Dendritic cell treated with granulocyte-macrophage colony-stimulating factor and Interleukin-4, amounts not matched to agents 40 ng/mL and 50 ng/mL, for 4 days (primary cell): ENCODE measurements around the gene CD209.
"Not testable (repeated sequence)": the region's sequence is repeated elsewhere in the genome, so short reads cannot be mapped to it uniquely, and the experiment has no call there.

ENCODE experiments used
- H3K27ac Mint-ChIP-seq: one replicate; pipeline ENCODE4 v1.8.0; 2022; ENCODE audit warnings: mild to moderate bottlenecking, mixed read lengths
- H3K27me3 Mint-ChIP-seq: one replicate; pipeline ENCODE4 v1.8.0; 2022; ENCODE audit warnings: mild to moderate bottlenecking, mixed read lengths
- H3K36me3 Mint-ChIP-seq: one replicate; pipeline ENCODE4 v1.8.0; 2022; ENCODE audit warnings: low read depth, mixed read lengths
- H3K4me1 Mint-ChIP-seq: one replicate; pipeline ENCODE4 v1.8.0; 2022; ENCODE audit warnings: low read depth, mixed read lengths
- H3K4me3 Mint-ChIP-seq: one replicate; pipeline ENCODE4 v1.8.0; 2022; ENCODE audit warnings: mild to moderate bottlenecking, moderate library complexity, mixed read lengths
- H3K9me3 Mint-ChIP-seq: one replicate; pipeline ENCODE4 v1.8.0; 2022; ENCODE audit warnings: mixed read lengths
- intact Hi-C: fragments of 100-400 bp; cut with micrococcal nuclease; formaldehyde crosslinking; loops from one replicate; pipeline ENCODE4 v1.15.0; 2022

The CD209 gene

GRCh38 chr19:7746903-7747884 lies at the start of gene CD209:
TSS of gene CD209 (minus strand) at chr19:7747534. CDS start at chr19:7747511, 23 bp downstream.
- intact Hi-C loops: loop anchor here (5.0 kb wide), 1 partner anchor 35 kb away; no protein-coding TSS in a partner anchor
- peak within 1 kb of the TSS; percentile 93 for H3K4me3 Mint-ChIP-seq

GRCh38 chr19:7795555-7796161 lies 48.3 kb upstream of the CD209 start:
- Mint-ChIP-seq H3K27ac (no peak overlapping the region), H3K27me3 (peaks cover 16% of the 10 kb centered on the region), H3K4me3 (no peak overlapping the region), H3K4me1 (peaks cover 8% of the 10 kb centered on the region), H3K9me3 (peaks cover 9% of the 10 kb centered on the region), H3K36me3 (peaks cover 10% of the 10 kb centered on the region)
- intact Hi-C loops: no loop called here

More at GRCh38 chr19:7746903-7747884, at the start of gene CD209:
- Mint-ChIP-seq H3K36me3 (peaks cover 52% of the 10 kb centered on the region), H3K27me3 (peaks cover 2% of the 10 kb centered on the region), H3K4me1 (peaks cover 75% of the 10 kb centered on the region), H3K27ac (peak within 1 kb of the TSS; percentile 96), H3K9me3 (peaks cover 9% of the 10 kb centered on the region)

- intact Hi-C loops: no loop called here
- Mint-ChIP-seq H3K9me3 (peaks cover 9% of the 10 kb centered on the region), H3K27ac (no peak overlapping the region), H3K27me3 (peaks cover 34% of the 10 kb centered on the region), H3K4me1 (peaks cover 12% of the 10 kb centered on the region), H3K4me3 (no peak overlapping the region), H3K36me3 (peaks cover 11% of the 10 kb centered on the region)
Observed at GRCh38 chr19:7793493-7793892, 46.2 kb upstream of the CD209 start.

GRCh38 chr19:7792701-7793100 lies 45.4 kb upstream of the CD209 start:
- H3K27ac Mint-ChIP-seq: peak overlapping the region; percentile 6
- H3K4me3 Mint-ChIP-seq, H3K9me3 Mint-ChIP-seq, intact Hi-C loops: not testable (repeated sequence)
- peaks cover 11% of the 10 kb centered on the region for H3K36me3 Mint-ChIP-seq
- peaks cover 42% of the 10 kb centered on the region for H3K27me3 Mint-ChIP-seq
- H3K4me1 Mint-ChIP-seq: peaks cover 20% of the 10 kb centered on the region

- H3K4me3 Mint-ChIP-seq: no peak overlapping the region
- H3K36me3 Mint-ChIP-seq: peaks cover 15% of the 10 kb centered on the region
- intact Hi-C loops: no loop called here
- H3K27me3 Mint-ChIP-seq: peaks cover 46% of the 10 kb centered on the region
- H3K9me3 Mint-ChIP-seq: peaks cover 9% of the 10 kb centered on the region
- peak overlapping the region; percentile 6 for H3K27ac Mint-ChIP-seq
- peaks cover 24% of the 10 kb centered on the region for H3K4me1 Mint-ChIP-seq
Observed at GRCh38 chr19:7792281-7792680, 44.9 kb upstream of the CD209 start.

- H3K36me3 Mint-ChIP-seq: peaks cover 17% of the 10 kb centered on the region
- H3K4me1 Mint-ChIP-seq: peaks cover 37% of the 10 kb centered on the region
- intact Hi-C loops: no loop called here
- H3K9me3 Mint-ChIP-seq: peaks cover 9% of the 10 kb centered on the region
- no peak overlapping the region for H3K27ac Mint-ChIP-seq
- H3K27me3 Mint-ChIP-seq: peaks cover 54% of the 10 kb centered on the region
- no peak overlapping the region for H3K4me3 Mint-ChIP-seq
Observed at GRCh38 chr19:7790416-7790815, 43.1 kb upstream of the CD209 start.

GRCh38 chr19:7789447-7789846 lies 42.1 kb upstream of the CD209 start:
- peaks cover 54% of the 10 kb centered on the region for H3K27me3 Mint-ChIP-seq
- peaks cover 47% of the 10 kb centered on the region for H3K4me1 Mint-ChIP-seq
- peaks cover 9% of the 10 kb centered on the region for H3K9me3 Mint-ChIP-seq
- H3K36me3 Mint-ChIP-seq: peaks cover 17% of the 10 kb centered on the region
- peak overlapping the region; percentile 86 for H3K4me3 Mint-ChIP-seq
- intact Hi-C loops: no loop called here
- peak overlapping the region; percentile 57 for H3K27ac Mint-ChIP-seq

- intact Hi-C loops: no loop called here
- H3K27me3 Mint-ChIP-seq: peaks cover 52% of the 10 kb centered on the region
Observed at GRCh38 chr19:7788933-7789323, 41.6 kb upstream of the CD209 start.

GRCh38 chr19:7788178-7788932 lies 41.0 kb upstream of the CD209 start:
- H3K4me1 Mint-ChIP-seq: peaks cover 58% of the 10 kb centered on the region
- H3K4me3 Mint-ChIP-seq: peak overlapping the region; percentile 86
- peak overlapping the region; percentile 89 for H3K27ac Mint-ChIP-seq
- peaks cover 52% of the 10 kb centered on the region for H3K27me3 Mint-ChIP-seq
- H3K9me3 Mint-ChIP-seq: peaks cover 2% of the 10 kb centered on the region
- intact Hi-C loops: no loop called here
- H3K36me3 Mint-ChIP-seq: peaks cover 17% of the 10 kb centered on the region

More at GRCh38 chr19:7788933-7789323, 41.6 kb upstream of the CD209 start:
- H3K36me3 Mint-ChIP-seq: peaks cover 17% of the 10 kb centered on the region
- H3K27ac Mint-ChIP-seq: peak overlapping the region; percentile 57
- H3K9me3 Mint-ChIP-seq: peaks cover 8% of the 10 kb centered on the region
- H3K4me3 Mint-ChIP-seq: peak overlapping the region; percentile 86
- H3K4me1 Mint-ChIP-seq: peaks cover 52% of the 10 kb centered on the region

GRCh38 chr19:7787602-7788177 lies 40.4 kb upstream of the CD209 start:
- no peaks in the 10 kb centered on the region for H3K9me3 Mint-ChIP-seq
- H3K4me3 Mint-ChIP-seq: peak overlapping the region; percentile 86
- H3K27me3 Mint-ChIP-seq: peaks cover 51% of the 10 kb centered on the region
- peaks cover 64% of the 10 kb centered on the region for H3K4me1 Mint-ChIP-seq
- intact Hi-C loops: no loop called here
- H3K27ac Mint-ChIP-seq: peak overlapping the region; percentile 89
- peaks cover 15% of the 10 kb centered on the region for H3K36me3 Mint-ChIP-seq

- peaks cover 12% of the 10 kb centered on the region for H3K36me3 Mint-ChIP-seq
- H3K4me3 Mint-ChIP-seq: peak overlapping the region; percentile 86
- H3K9me3 Mint-ChIP-seq: no peaks in the 10 kb centered on the region
- peak overlapping the region; percentile 89 for H3K27ac Mint-ChIP-seq
- intact Hi-C loops: no loop called here
- peaks cover 65% of the 10 kb centered on the region for H3K4me1 Mint-ChIP-seq
- H3K27me3 Mint-ChIP-seq: peaks cover 47% of the 10 kb centered on the region
Observed at GRCh38 chr19:7787141-7787540, 39.8 kb upstream of the CD209 start.

- Mint-ChIP-seq H3K4me1 (peaks cover 76% of the 10 kb centered on the region), H3K27ac (peak overlapping the region; percentile 51), H3K9me3 (no peaks in the 10 kb centered on the region), H3K4me3 (no peak overlapping the region), H3K36me3 (peaks cover 7% of the 10 kb centered on the region), H3K27me3 (peaks cover 32% of the 10 kb centered on the region)
- intact Hi-C loops: loop anchor here (5.0 kb wide), 1 partner anchor 38 kb away; the partner anchor contains the start of gene CD209
Observed at GRCh38 chr19:7784856-7785255, 37.5 kb upstream of the CD209 start.

- H3K27ac Mint-ChIP-seq: peak overlapping the region; percentile 80
- H3K4me1 Mint-ChIP-seq: peaks cover 76% of the 10 kb centered on the region
- H3K9me3 Mint-ChIP-seq: no peaks in the 10 kb centered on the region
- intact Hi-C loops: loop anchor here (5.0 kb wide), 1 partner anchor 37 kb away; the partner anchor contains the start of gene CD209
- H3K36me3 Mint-ChIP-seq: peaks cover 7% of the 10 kb centered on the region
- peaks cover 24% of the 10 kb centered on the region for H3K27me3 Mint-ChIP-seq
- H3K4me3 Mint-ChIP-seq: no peak overlapping the region
Observed at GRCh38 chr19:7783991-7784423, 36.7 kb upstream of the CD209 start.
